Subcutaneous adipose tissue (tissue), 4 donors: Measurements from ENCODE around the gene GPC4. TPM values are rescaled to one million over a fixed set of nuclear protein-coding genes. Genes with fewer than 3 reads are reported as not detected.

ENCODE experiments used
- total RNA-seq, 4 donors: library from RNA; depleted of rRNA; stranded (reverse); fragments of >200 nt; gene quantifications; one replicate each; pipeline ENCODE4 v1.1.0, GENCODE V29; 2016
- TF ChIP-seq, protein P1 (sequence below): fragments of 450-650 bp; IDR thresholded peaks from one replicate; pipeline ENCODE4 v1.5.1; 2016; ENCODE audit warnings: low read depth, mild to moderate bottlenecking, control low read depth, antibody characterized with exemption, moderate library complexity

The GPC4 gene
- total RNA-seq, 4 donors from 2014 or later = 5.9 to 63.7 (median 12.4) TPM

DNA sequence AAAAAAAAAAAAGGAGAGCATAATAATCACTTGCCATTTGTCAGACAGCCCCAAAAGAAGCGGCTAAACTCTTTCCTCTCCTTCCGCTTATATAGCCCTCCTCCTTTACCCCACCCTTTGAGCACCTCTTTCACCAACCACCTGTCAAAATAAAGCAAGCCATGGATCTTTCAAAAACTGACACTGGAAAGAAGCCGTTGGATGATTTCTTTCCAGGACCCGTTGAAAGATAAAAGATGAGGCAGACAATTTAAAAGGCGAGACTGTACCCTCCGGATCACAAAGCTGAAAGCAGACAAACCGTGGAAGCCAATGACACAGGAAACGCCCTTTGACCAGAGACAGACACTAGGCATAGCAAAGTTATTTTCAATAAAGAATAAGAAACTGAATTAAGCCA is 22.6 kb downstream of the GPC4 start:
- TF ChIP-seq, protein P1, sequence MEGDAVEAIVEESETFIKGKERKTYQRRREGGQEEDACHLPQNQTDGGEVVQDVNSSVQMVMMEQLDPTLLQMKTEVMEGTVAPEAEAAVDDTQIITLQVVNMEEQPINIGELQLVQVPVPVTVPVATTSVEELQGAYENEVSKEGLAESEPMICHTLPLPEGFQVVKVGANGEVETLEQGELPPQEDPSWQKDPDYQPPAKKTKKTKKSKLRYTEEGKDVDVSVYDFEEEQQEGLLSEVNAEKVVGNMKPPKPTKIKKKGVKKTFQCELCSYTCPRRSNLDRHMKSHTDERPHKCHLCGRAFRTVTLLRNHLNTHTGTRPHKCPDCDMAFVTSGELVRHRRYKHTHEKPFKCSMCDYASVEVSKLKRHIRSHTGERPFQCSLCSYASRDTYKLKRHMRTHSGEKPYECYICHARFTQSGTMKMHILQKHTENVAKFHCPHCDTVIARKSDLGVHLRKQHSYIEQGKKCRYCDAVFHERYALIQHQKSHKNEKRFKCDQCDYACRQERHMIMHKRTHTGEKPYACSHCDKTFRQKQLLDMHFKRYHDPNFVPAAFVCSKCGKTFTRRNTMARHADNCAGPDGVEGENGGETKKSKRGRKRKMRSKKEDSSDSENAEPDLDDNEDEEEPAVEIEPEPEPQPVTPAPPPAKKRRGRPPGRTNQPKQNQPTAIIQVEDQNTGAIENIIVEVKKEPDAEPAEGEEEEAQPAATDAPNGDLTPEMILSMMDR = no peak

DNA sequence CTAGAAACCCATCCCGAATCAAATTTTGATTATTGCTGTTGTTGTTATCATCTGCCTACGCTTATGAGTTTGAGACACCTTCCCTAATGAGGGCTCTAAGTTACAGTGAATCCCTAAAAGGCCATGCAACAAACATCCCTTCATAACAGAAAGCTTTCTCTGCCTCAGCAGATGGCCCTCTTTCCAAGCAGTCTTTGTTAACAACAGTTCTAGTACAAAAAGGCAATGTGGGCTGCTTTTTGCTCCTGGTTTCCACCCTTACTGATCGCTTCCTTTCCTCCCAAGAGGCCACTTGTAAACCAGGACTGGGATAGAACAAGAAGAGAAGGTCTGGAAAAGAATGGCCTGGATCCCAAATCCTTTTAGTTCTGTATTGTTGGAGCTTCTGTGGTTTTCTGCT is 24.2 kb downstream of the GPC4 start:
- TF ChIP-seq, protein P1 = no peak

DNA sequence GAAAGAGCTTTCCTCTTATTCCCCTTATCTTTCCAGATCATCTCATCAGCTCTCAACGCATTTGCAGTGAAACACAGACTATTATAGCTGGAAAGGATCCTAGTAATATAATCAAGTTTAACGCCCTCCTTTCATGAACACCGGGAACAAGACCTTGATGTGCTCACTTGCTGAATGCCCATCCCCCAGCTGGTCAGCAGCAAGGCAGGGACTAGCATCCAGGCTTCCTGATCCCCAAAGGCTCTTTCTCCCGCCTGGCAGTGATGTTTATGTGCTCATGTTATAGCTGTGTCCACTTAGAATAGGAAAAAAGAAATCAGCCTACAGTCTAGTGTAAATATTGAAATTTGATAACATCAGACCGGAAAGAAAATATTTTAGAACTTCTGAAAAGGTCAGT is 24.6 kb downstream of the GPC4 start:
- TF ChIP-seq, protein P1 = no peak

DNA sequence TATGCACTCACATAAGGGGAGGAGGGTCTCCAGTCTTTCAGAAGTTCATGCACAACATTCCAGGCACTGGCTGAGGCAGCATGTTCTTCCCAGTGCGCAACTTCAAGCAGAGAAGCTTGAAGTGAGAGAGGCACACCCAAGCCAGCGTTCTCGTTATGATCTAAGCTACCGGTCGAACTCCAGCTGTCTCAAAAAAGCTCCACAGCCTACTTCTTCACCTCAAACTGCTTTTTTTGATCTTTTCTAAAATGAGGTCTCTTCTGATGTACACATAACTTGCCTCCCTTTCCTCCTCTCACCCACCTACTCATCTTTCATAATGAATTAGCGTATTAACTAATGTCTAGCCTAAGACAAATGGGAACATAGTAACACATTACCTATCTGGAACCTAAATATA is 25.3 kb downstream of the GPC4 start:
- TF ChIP-seq, protein P1 = no peak

DNA sequence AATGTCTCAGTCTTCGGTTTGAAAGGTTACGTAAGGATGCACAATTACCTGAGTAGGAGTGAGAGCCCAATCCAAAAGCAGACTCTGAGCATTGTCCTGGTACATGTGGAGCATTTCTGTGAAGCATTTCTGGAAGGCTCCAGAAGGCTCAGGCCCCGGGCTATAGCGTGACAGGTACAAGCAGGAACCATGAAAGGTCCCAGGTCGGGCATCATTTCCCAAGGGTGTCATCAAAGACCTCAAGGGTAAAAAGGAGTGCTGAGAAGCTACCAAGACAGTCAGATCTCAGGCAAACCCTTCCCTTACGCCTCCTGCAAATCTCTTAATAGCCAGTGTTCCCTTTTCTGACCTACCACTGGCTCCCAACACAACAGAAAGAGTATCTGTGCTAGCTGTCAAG is 30.8 kb downstream of the GPC4 start:
- TF ChIP-seq, protein P1 = no peak

DNA sequence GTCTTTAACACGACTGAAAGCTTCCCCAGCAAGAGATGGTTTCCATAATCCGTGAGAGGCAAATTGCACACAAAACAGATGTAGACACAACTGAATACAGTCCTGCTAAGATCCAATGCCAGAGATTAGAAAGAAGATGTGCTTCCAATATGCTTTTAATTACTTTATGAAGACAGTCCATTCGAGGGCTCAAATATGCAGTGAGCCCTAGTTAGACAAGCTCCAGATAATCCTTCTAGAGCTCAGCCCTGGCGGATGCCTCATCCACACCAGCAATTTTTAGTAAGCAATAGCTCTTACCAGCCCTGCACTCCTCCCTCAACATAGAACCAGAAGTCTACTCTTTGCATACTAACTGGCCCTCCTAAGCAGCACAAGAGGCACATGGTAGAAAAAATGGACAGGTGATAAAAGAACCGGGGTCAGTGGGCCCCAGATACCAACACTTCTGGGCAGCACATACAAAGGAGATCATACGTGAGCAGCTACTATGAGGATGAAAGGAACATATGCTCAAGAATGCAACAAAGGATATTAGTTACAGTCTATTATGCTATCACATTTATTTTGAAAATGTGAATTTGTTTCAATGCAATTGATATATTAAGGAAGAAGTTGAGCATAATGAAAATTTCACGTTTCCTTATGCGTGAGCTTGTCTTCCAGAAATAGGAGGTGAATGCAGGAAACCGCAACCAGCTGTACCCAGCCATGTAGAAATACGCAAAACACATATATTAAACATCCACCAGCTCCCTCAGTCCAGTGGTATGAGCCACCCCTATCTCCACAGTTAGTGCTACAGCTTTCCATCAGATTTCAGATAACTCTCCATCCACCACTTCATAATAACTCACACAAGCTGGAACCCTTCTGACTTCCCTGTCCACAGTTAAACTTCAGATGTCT is 34.3 kb downstream of the GPC4 start:
- TF ChIP-seq, protein P1 = no peak

DNA sequence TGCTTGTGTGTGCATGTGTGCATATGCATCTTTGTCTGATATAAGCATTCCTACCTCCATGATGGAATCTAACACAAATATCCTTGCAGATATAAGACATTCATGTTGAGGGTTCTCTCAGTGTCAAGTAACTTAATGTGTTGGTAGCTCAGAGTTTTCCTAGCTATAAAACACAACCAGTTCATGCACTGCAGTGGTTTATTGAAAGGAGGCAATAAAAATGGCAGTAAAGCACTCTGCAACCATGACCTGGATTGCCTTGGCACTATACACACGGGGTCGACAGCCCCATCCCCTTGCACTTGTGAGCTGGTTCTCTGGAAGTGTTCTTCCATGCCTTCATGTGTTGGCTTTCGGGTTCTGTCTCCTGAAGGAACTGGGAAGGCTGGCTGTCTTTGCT is 38.9 kb downstream of the GPC4 start:
- TF ChIP-seq, protein P1 = no peak
